Measurements from ENCODE around the gene IL33.

IL33 gene

GRCh38 chr9:6219981-6220380, 4.4 kb downstream of the IL33 start:
- Histone ChIP-seq H3K4me1 (ENCODE audit: insufficient read depth, poor library complexity, severe bottlenecking) (peaks cover 9% of the 10 kb centered on the region), H3K4me3 (ENCODE audit: severe bottlenecking) (no peak overlapping the region), H3K27me3 (ENCODE audit: insufficient read depth, poor library complexity, severe bottlenecking) (no peaks in the 10 kb centered on the region), H3K9me3 (ENCODE audit: severe bottlenecking) (no peaks in the 10 kb centered on the region), H3K36me3 (ENCODE audit: low read depth) (no peaks in the 10 kb centered on the region), H3K27ac (ENCODE audit: poor library complexity, severe bottlenecking) (no peak overlapping the region)
- no peak for TF ChIP-seq CTCF (IDR thresholded peaks at IDR 0.05; ENCODE audit: poor library complexity, severe bottlenecking)
- ATAC-seq (ENCODE audit: low read depth), result no peak
- DNase-seq (ENCODE audit: low spot score), result no peak

- Histone ChIP-seq H3K27me3 (ENCODE audit: insufficient read depth, poor library complexity, severe bottlenecking) (no peaks in the 10 kb centered on the region), H3K9me3 (ENCODE audit: severe bottlenecking) (no peaks in the 10 kb centered on the region), H3K27ac (ENCODE audit: poor library complexity, severe bottlenecking) (no peak overlapping the region), H3K4me1 (ENCODE audit: insufficient read depth, poor library complexity, severe bottlenecking) (peaks cover 11% of the 10 kb centered on the region), H3K36me3 (ENCODE audit: low read depth) (no peaks in the 10 kb centered on the region), H3K4me3 (ENCODE audit: severe bottlenecking) (no peak overlapping the region)
- ATAC-seq (ENCODE audit: low read depth) (no peak), DNase-seq (ENCODE audit: low spot score) (no peak)
- TF ChIP-seq CTCF (IDR thresholded peaks at IDR 0.05; ENCODE audit: poor library complexity, severe bottlenecking), result no peak
These were observed 9.0 kb downstream of the IL33 start for GRCh38 chr9:6224393-6225154.

GRCh38 chr9:6226696-6227095, 11.1 kb downstream of the IL33 start:
- H3K27ac ChIP-seq (ENCODE audit: poor library complexity, severe bottlenecking), result no peak overlapping the region
- no peaks in the 10 kb centered on the region for H3K27me3 ChIP-seq (ENCODE audit: insufficient read depth, poor library complexity, severe bottlenecking)
- no peak for TF ChIP-seq CTCF (IDR thresholded peaks at IDR 0.05; ENCODE audit: poor library complexity, severe bottlenecking)
- no peaks in the 10 kb centered on the region for H3K36me3 ChIP-seq (ENCODE audit: low read depth)
- ATAC-seq (ENCODE audit: low read depth) (0 out of 3 replicates have a peak, but pooled peaks have one; percentile 49), DNase-seq (ENCODE audit: low spot score) (no peak)
- no peak overlapping the region for H3K4me3 ChIP-seq (ENCODE audit: severe bottlenecking)
- H3K4me1 ChIP-seq (ENCODE audit: insufficient read depth, poor library complexity, severe bottlenecking), result peaks cover 22% of the 10 kb centered on the region
- no peaks in the 10 kb centered on the region for H3K9me3 ChIP-seq (ENCODE audit: severe bottlenecking)

- no peak overlapping the region for H3K27ac ChIP-seq (ENCODE audit: poor library complexity, severe bottlenecking)
- ATAC-seq (ENCODE audit: low read depth), result no peak
- no peak overlapping the region for H3K4me3 ChIP-seq (ENCODE audit: severe bottlenecking)
- no peaks in the 10 kb centered on the region for H3K9me3 ChIP-seq (ENCODE audit: severe bottlenecking)
- H3K36me3 ChIP-seq (ENCODE audit: low read depth), result no peaks in the 10 kb centered on the region
- no peaks in the 10 kb centered on the region for H3K27me3 ChIP-seq (ENCODE audit: insufficient read depth, poor library complexity, severe bottlenecking)
- peaks cover 22% of the 10 kb centered on the region for H3K4me1 ChIP-seq (ENCODE audit: insufficient read depth, poor library complexity, severe bottlenecking)
- TF ChIP-seq CTCF (IDR thresholded peaks at IDR 0.05; ENCODE audit: poor library complexity, severe bottlenecking), result no peak
- no peak for DNase-seq (ENCODE audit: low spot score)
These were observed 13.6 kb downstream of the IL33 start for GRCh38 chr9:6229186-6229585.

DNA sequence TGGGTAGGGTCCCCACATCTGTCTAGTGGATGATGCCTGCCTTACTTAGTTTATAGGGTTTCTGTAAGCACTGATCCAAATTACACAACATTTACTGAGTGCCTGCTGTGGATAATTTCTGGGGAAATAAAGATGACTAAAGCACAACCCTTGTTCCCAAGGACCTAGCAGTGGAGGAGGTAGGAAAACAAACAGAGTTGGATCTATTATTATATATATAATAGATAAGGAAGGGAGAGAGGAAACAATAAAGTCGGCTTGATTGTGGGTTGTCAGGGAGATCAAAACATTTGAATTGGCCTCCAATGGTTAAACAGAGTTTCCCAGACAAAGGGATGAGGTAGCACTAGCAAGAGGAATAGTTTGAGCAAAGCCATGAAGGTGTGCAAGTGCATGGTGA, 14.0 kb downstream of the IL33 start:
- Histone ChIP-seq H3K4me1 (ENCODE audit: insufficient read depth, poor library complexity, severe bottlenecking) (peaks cover 22% of the 10 kb centered on the region), H3K9me3 (ENCODE audit: severe bottlenecking) (no peaks in the 10 kb centered on the region), H3K27me3 (ENCODE audit: insufficient read depth, poor library complexity, severe bottlenecking) (no peaks in the 10 kb centered on the region), H3K27ac (ENCODE audit: poor library complexity, severe bottlenecking) (peak overlapping the region; percentile 38), H3K4me3 (ENCODE audit: severe bottlenecking) (no peak overlapping the region), H3K36me3 (ENCODE audit: low read depth) (no peaks in the 10 kb centered on the region)
- TF ChIP-seq CTCF (IDR thresholded peaks at IDR 0.05; ENCODE audit: poor library complexity, severe bottlenecking), result no peak
- ATAC-seq (ENCODE audit: low read depth), result no peak
- no peak for DNase-seq (ENCODE audit: low spot score)

Measured in RWPE2 (cell line).